ENCODE results near the gene SYT11.
"Not testable (repeated sequence)": the region's sequence is repeated elsewhere in the genome, so short reads cannot be mapped to it uniquely, and the experiment has no call there.

Gene SYT11

GRCh38 chr1:155860970-155861510 is 1.7 kb downstream of the SYT11 start:
- DNase-seq, result no peak

DNA sequence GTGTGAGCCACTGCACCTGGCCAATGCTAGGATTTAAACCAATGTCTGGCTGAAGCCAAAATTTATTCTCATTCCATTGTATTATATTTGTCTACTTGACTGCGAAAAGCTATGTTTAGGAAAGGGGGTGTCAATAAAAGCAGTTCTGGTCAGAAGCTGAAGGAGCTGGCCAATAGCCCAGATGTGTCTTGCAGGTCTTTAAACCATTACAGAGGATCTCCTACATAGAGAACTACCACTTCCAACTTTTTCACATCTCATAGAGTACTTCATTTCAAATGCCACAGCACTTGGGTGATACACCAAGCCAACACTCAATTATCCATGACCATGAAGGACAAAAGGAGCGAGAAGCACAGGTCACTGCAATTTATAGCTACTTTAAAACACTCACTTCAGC is 2.5 kb downstream of the SYT11 start:
- no peak for DNase-seq

GRCh38 chr1:155864393-155864792 is 5.0 kb downstream of the SYT11 start:
- no peak for DNase-seq

GRCh38 chr1:155867766-155868165 is 8.4 kb downstream of the SYT11 start:
- no peak for DNase-seq

- no peak for DNase-seq
Observed at GRCh38 chr1:155871390-155871789, 12.0 kb downstream of the SYT11 start.

DNA sequence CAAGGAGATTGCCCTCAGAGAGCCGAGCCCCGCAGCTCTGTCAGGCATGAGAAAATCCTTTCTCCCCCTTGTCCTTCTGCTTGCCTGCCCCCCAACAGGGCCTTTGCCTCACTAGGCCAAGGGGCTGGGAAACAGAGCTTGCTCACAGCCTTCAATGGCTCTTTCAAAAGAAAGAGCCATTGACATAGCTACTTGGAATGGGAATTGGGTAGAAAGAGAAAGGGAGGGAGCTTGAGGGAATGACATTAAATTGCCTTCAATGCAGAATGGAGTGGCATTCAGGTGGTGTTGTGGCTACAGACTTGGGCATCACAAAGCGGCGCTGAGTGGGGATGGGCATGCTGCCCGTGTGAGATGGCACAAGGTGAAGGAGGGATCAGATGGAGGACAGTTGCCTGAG is 13.2 kb downstream of the SYT11 start:
- no peak for DNase-seq

DNA sequence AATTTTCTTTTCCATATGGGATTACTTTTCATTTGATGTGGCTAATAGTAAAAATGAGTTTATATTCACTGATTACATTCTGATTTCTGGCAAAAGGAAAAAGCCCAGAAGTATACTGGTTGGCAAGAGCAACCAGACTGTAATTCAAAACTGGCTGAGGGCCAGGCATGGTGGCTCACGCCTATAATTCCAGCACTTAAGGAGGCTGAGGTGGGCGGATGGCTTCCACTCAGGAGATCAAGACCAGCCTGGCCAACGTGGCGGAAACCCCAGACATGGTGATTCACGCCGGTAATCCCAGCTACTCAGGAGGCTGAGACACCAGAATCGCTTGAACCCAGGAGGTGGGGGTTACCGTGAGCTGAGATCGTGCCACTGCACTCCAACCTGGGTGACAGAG is 14.5 kb downstream of the SYT11 start:
- no peak for DNase-seq

GRCh38 chr1:155877945-155878344 is 18.6 kb downstream of the SYT11 start:
- no peak for DNase-seq

DNA sequence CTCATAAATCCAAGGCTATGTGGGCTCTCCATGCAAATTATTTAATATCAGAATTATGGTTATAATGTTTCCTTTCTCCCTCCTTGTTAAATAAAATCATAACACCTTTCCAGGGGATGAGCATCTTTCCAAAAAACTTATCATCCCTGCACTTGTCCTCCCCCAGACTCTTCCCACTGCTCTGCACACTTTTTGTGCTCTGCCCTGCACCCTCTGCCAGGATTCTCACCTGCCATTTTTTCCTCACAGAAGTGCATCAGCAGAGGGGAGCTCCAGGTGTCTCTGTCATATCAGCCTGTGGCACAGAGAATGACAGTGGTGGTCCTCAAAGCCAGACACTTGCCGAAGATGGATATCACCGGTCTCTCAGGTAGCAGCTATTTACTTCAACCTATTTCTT is 20.9 kb downstream of the SYT11 start:
- no peak for DNase-seq

GRCh38 chr1:155880950-155881349 is 21.6 kb downstream of the SYT11 start:
- DNase-seq, result no peak

DNA sequence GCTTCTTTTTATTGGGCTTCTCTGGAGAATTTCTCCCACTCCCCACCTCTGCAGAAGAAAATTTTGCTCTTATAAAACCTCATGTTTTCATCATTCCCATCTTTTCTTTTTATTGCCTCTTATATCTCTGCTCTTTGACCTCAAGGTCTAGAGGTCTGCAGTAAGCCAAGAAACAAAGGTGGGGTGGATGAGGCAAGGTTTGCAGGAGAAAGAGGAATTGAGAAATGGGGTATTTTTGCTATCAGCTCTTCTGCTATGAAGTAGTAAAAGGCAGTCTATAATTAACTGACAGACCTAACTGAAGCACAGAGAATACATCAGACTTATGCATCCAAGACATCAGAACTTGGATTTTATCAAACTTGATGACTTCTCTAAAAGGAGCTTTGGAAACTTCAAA is 22.9 kb downstream of the SYT11 start:
- no peak for DNase-seq

DNA sequence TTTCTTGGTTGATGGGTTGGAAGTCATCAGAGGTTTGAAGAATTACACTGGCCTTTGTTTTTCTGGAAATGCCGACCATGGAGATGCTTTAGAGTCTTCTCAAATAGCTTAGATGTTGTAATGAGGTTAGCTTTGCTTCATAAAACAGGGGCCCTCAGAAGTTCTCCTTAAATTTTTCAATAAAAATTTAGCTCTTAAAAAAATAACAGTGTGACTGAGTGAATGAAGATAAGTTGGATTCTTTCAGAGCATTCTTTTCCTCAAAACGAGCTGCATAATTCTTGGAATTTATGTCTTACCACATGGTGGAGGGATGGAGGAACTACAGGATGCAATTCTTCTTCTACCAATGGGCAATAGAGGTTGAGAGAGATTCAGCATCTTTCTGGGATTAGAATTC is 23.4 kb downstream of the SYT11 start:
- DNase-seq, result no peak

DNA sequence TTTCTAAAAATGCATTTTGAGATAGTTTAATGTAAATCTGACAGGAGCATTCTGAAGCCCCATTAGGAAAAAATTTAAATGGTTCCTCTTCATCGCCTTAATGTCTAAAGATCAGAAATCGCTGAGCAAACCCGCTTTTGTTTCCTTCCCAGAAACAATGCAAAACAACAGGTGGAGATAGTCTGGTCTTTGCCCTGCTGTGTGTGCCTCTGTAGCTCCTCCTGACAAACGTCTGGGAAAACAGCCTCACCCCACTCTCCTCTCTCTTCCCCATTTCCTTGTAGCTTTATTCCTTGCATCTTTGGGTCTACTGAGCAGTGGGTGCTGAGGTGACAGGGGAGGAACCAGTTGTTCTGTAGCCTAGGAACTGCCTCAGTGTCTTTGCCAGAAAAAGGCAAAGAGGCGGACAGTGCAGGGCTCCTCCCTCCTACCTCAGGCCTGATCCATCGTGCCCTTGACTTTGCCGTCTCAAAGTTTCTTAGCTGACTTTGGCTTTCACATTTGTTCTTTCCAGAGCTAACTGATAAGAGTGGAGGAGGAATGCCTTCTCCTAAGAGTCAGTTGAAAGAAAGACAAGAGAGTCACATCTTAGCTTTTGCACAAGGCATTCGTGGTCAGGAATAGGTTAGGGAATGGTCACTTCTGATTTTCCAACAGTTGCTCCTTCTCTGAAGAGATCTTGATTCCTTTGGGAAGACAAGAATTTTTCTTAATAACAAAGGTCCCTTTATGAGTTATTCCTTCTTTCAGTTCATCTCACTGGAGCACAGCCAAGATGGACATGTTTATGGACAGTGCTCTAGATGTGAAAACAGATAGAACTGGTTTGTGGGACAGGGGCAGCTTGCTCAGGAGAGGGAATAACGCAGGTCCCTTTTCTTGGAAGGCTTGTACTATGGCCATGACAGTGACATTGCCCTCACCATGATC is 24.9 kb downstream of the SYT11 start:
- no peak for DNase-seq

DNA sequence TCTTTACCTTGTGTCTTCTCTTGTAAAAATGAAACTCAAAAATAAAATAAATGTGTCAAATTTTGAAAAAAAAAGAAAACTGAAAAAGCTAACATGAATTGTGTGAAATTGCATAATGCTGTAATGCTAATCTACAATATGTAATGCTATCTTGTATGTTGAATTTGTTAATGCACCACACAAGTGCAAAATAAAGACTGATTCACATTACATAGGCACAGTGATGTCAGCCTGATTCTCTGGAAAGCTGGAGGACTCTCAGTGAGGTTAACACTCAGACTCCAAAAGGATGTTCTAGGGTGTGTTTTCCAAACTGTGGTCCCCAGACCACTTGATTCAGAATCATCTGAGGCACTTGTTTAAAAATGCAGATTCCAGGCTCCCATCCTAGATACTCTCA is 25.6 kb downstream of the SYT11 start:
- DNase-seq, result no peak

- DNase-seq, result no peak
Observed at GRCh38 chr1:155888481-155888880, 29.1 kb downstream of the SYT11 start.

- no peak for DNase-seq
Observed at GRCh38 chr1:155889566-155889965, 30.2 kb downstream of the SYT11 start.

GRCh38 chr1:155890251-155890650 is 30.9 kb downstream of the SYT11 start:
- DNase-seq, result no peak

- DNase-seq, result no peak
Observed at GRCh38 chr1:155892796-155893195, 33.4 kb downstream of the SYT11 start.

DNA sequence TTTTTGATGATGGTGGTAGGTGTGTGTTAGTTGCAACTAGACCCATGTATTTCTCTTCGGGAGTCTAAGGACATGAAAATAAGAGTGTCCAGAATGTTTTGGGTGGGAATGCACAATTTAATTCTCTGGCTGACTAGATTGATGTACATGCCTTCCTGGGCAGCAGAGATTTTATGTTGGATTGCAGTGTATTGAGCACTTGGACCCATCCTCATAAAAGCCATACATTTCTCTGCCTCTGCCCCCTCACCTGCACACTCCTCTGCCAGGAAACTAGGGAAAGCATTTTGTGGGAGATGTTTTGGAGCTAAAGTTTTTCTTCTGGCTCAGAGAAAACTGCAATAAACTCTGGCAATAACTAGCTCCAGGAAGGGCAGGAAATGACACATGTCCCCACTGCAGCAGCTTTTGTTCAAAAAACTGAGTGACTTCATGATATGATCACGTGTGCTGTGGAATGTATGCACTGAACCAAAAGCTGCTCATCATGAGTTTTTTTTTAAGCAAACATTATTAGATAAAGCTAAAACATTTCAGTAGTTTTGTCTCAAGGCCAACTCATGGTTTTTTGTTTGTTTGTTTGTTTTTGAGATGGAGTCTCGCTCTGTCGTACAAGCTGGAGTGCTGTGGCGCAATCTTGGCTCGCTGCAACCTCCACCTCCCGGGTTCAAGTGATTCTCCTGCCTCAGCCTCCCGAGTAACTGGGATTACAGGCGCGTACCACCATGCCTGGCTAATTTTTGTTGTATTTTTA is 34.2 kb downstream of the SYT11 start:
- DNase-seq, result no peak

DNA sequence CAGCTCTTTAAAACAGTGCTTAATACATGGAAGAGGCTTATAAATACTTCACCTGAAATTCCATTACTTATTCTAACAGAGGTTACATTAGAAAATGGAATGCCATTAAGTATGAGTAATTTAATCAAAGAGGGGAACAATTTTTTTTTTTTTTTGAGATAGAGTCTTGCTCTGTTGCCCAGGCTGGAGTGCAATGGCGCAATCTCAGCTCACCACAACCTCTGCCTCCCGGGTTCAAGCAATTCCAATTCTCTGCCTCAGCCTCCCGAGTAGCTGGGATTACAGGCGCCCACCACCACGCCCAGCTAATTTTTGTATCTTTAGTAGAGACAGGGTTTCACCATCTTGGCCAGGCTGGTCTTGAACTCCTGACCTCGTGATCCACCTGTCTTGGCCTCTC is 36.2 kb downstream of the SYT11 start:
- DNase-seq, result not testable (repeated sequence)

- DNase-seq, result not testable (repeated sequence)
Observed at GRCh38 chr1:155896476-155896875, 37.1 kb downstream of the SYT11 start.

DNA sequence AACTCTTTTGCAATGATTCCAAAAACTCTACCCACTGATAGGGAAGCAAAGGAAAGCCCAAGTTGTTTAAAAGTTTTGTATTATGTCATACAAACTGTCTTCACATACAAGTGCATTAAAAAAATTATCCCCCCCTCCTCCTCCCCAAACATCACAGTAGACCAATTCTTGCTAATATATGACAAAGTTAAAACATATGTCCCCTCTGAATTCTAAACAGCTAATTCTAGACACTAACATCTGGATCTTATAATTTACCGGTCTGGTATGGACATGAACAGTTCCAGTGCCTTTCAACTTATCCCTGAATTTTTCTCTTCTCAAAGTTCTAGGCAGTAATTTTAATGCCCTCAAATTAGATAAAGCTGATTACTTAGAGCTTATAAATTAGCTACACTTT is 38.4 kb downstream of the SYT11 start:
- DNase-seq, result no peak

GRCh38 chr1:155898888-155899287 is 39.5 kb downstream of the SYT11 start:
- no peak for DNase-seq

DNA sequence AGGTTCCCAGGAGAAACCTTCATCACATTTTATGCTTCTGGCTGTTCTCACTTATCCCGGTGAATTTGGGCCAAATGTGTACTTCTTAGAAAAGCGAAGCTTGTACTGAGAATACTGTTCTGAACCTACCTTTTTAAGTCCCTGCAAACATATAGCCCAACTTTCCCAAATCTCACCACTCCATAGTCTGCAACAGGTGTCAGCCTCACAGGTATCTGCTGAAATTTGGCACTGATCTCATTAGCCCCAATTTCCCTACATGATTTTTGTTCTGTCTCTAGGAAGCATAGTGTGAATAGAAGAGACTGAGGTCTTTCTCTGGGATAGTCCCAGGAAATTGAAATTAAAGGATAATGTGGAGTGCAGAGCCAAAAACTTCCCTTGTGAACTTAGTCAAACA is 40.3 kb downstream of the SYT11 start:
- no peak for DNase-seq

Data from NCI-H748 treated with DMSO at 0.1 percent for 48 hours (cell line).